Uterus (tissue), 2 donors: ENCODE results near the gene CD1D.

Source experiments
- POLR2A ChIP-seq, 2 donors: fragments of 450-650 bp; IDR thresholded peaks; one replicate each; pipeline ENCODE4 v1.6.1; 2016; ENCODE audit warnings: antibody characterized with exemption in 2 of 2, mild to moderate bottlenecking in 1 of 2, moderate library complexity in 1 of 2
- TF ChIP-seq, protein P1 (sequence below), 4 experiments: fragments of 200-600 bp in 2 of 4; fragments of 450-650 bp in 2 of 4; sonication (generic) in 2 of 4; IDR thresholded peaks; one replicate each; pipeline ENCODE4 v1.5.1; 2016 to 2019; ENCODE audit warnings: antibody characterized with exemption in 4 of 4, mild to moderate bottlenecking in 2 of 4, moderate library complexity in 1 of 4

DNA sequence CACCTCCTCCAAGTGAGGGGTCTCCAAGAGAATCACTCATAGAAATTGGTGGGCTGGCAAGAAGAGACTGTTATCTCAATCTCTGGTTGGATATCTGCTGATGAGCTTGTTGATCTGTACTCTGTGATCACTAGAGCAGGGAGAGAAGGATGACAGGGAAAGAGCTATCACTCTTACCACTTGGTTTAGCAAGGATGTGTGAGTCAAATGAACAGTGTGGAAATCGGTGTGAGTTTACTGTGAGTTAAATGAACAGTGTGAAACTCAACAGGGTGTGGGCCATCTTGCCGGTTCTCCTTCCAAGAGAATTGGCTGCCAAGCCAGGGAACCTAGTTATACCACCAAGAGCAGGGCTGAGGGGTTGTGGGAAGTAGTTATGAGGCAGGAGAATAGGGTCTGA, 33.3 kb upstream of the CD1D start:
- TF ChIP-seq, protein P1, sequence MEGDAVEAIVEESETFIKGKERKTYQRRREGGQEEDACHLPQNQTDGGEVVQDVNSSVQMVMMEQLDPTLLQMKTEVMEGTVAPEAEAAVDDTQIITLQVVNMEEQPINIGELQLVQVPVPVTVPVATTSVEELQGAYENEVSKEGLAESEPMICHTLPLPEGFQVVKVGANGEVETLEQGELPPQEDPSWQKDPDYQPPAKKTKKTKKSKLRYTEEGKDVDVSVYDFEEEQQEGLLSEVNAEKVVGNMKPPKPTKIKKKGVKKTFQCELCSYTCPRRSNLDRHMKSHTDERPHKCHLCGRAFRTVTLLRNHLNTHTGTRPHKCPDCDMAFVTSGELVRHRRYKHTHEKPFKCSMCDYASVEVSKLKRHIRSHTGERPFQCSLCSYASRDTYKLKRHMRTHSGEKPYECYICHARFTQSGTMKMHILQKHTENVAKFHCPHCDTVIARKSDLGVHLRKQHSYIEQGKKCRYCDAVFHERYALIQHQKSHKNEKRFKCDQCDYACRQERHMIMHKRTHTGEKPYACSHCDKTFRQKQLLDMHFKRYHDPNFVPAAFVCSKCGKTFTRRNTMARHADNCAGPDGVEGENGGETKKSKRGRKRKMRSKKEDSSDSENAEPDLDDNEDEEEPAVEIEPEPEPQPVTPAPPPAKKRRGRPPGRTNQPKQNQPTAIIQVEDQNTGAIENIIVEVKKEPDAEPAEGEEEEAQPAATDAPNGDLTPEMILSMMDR (IDR thresholded peaks at IDR 0.05): no peak
- TF ChIP-seq POLR2A (IDR thresholded peaks at IDR 0.05): no peak
